RWPE2 (cell line): Measurements from ENCODE around the gene C2CD3.

Source experiments
- ATAC-seq: fragments of 200-7000 bp; cut with Tn5 transposase; 3 replicates; pipeline ENCODE4 v1.9.1; 2021; ENCODE audit warnings: low read depth
- DNase-seq: peaks from one replicate; pipeline ENCODE4 v3.0.0-alpha.2; 2020; ENCODE audit warnings: low spot score
- H3K27ac ChIP-seq: fragments of 450-650 bp; 2 replicates; pipeline ENCODE4 v1.5.1; 2017; ENCODE audit warnings: mild to moderate bottlenecking; ENCODE audit not compliant: poor library complexity, severe bottlenecking
- H3K27me3 ChIP-seq: fragments of 250-450 bp; sonication (Bioruptor Pico); 2 replicates; pipeline ENCODE4 v1.5.1; 2021; ENCODE audit warnings: mild to moderate bottlenecking, moderate library complexity; ENCODE audit not compliant: insufficient read depth, poor library complexity, severe bottlenecking
- H3K36me3 ChIP-seq: fragments of 250-450 bp; sonication (Bioruptor Pico); 2 replicates; pipeline ENCODE4 v1.5.1; 2020; ENCODE audit warnings: low read depth, mild to moderate bottlenecking, moderate library complexity
- H3K4me1 ChIP-seq: fragments of 250-450 bp; sonication (Bioruptor Pico); 2 replicates; pipeline ENCODE4 v1.5.1; 2021; ENCODE audit warnings: mild to moderate bottlenecking, moderate library complexity; ENCODE audit not compliant: insufficient read depth, poor library complexity, severe bottlenecking
- H3K4me3 ChIP-seq: fragments of 250-450 bp; sonication (Bioruptor Pico); 2 replicates; pipeline ENCODE4 v1.5.1; 2021; ENCODE audit warnings: mild to moderate bottlenecking, moderate library complexity; ENCODE audit not compliant: severe bottlenecking
- H3K9me3 ChIP-seq: fragments of 250-450 bp; sonication (Bioruptor Pico); 2 replicates; pipeline ENCODE4 v1.5.1; 2021; ENCODE audit warnings: mild to moderate bottlenecking, moderate library complexity; ENCODE audit not compliant: severe bottlenecking
- TF ChIP-seq, protein P1 (sequence below): fragments of 450-650 bp; IDR thresholded peaks from one replicate; pipeline ENCODE4 v1.5.1; 2017; ENCODE audit warnings: mild to moderate bottlenecking, moderate library complexity; ENCODE audit not compliant: poor library complexity, severe bottlenecking

The C2CD3 gene

GRCh38 chr11:74106124-74106523 is 64.7 kb downstream of the C2CD3 start:
- no peaks in the 10 kb centered on the region for H3K9me3 ChIP-seq
- no peak overlapping the region for H3K27ac ChIP-seq
- no peaks in the 10 kb centered on the region for H3K4me1 ChIP-seq
- no peaks in the 10 kb centered on the region for H3K27me3 ChIP-seq
- no peak for ATAC-seq
- H3K4me3 ChIP-seq = no peak overlapping the region
- TF ChIP-seq, protein P1, sequence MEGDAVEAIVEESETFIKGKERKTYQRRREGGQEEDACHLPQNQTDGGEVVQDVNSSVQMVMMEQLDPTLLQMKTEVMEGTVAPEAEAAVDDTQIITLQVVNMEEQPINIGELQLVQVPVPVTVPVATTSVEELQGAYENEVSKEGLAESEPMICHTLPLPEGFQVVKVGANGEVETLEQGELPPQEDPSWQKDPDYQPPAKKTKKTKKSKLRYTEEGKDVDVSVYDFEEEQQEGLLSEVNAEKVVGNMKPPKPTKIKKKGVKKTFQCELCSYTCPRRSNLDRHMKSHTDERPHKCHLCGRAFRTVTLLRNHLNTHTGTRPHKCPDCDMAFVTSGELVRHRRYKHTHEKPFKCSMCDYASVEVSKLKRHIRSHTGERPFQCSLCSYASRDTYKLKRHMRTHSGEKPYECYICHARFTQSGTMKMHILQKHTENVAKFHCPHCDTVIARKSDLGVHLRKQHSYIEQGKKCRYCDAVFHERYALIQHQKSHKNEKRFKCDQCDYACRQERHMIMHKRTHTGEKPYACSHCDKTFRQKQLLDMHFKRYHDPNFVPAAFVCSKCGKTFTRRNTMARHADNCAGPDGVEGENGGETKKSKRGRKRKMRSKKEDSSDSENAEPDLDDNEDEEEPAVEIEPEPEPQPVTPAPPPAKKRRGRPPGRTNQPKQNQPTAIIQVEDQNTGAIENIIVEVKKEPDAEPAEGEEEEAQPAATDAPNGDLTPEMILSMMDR = no peak
- peaks cover 55% of the 10 kb centered on the region for H3K36me3 ChIP-seq
- DNase-seq = no peak

- no peaks in the 10 kb centered on the region for H3K27me3 ChIP-seq
- no peak overlapping the region for H3K27ac ChIP-seq
- ATAC-seq (no peak), DNase-seq (no peak)
- H3K9me3 ChIP-seq = no peaks in the 10 kb centered on the region
- H3K4me1 ChIP-seq = no peaks in the 10 kb centered on the region
- H3K4me3 ChIP-seq = no peak overlapping the region
- H3K36me3 ChIP-seq = peaks cover 64% of the 10 kb centered on the region
- TF ChIP-seq, protein P1 = no peak
Measured at GRCh38 chr11:74102321-74102720, 68.5 kb downstream of the C2CD3 start.

DNA sequence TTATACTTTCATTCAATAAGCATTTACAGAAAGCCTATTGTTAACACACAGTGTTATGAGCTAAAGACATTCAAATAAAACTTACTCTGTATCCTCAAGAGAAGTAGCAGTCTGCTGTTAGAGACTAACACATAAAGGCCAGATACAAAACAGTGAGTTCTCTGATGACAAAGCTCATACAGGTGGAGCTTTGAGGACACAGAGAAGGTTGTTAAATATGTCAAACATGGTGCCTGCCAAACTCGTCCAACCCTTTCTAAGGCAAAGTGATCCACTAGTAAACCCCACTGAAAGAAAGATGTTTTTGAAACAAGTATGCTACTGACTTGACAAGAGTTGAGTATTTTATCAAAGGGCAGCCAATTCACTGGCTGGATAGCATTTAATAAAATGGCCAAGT is 70.1 kb downstream of the C2CD3 start:
- Histone ChIP-seq H3K27me3 (no peaks in the 10 kb centered on the region), H3K4me1 (no peaks in the 10 kb centered on the region), H3K36me3 (peaks cover 64% of the 10 kb centered on the region), H3K9me3 (no peaks in the 10 kb centered on the region), H3K27ac (no peak overlapping the region), H3K4me3 (no peak overlapping the region)
- TF ChIP-seq, protein P1 = no peak
- no peak for DNase-seq
- no peak for ATAC-seq

DNA sequence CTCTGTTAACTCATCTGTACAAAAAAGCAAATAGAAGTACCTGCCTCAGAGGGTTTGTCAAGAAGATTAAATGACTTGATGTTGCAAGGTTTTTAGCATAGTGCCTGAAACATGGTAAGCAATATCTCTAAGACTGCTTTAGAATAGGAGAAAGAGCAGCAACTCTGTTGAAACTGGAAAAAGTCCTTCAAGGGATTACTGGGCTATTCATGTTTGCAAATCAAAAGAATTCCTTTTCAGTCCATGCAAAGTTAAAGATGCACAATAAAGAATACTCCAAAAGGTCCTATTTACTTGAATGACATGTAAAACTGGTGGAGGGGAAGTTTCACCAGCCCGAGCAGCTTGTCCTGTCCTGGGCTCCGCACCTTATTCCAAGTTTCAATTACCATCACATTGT is 70.6 kb downstream of the C2CD3 start:
- H3K9me3 ChIP-seq = no peaks in the 10 kb centered on the region
- DNase-seq (no peak), ATAC-seq (no peak)
- no peaks in the 10 kb centered on the region for H3K4me1 ChIP-seq
- no peak overlapping the region for H3K4me3 ChIP-seq
- TF ChIP-seq, protein P1 = no peak
- H3K27me3 ChIP-seq = no peaks in the 10 kb centered on the region
- H3K36me3 ChIP-seq = peaks cover 61% of the 10 kb centered on the region
- H3K27ac ChIP-seq = no peak overlapping the region

- Histone ChIP-seq H3K4me3 (no peak overlapping the region), H3K27me3 (no peaks in the 10 kb centered on the region), H3K4me1 (no peaks in the 10 kb centered on the region), H3K9me3 (no peaks in the 10 kb centered on the region), H3K36me3 (peaks cover 64% of the 10 kb centered on the region), H3K27ac (no peak overlapping the region)
- TF ChIP-seq, protein P1 = no peak
- DNase-seq = no peak
- ATAC-seq = no peak
Measured at GRCh38 chr11:74097686-74098237, 73.0 kb downstream of the C2CD3 start.
